A673 (cell line): Measurements from ENCODE around the gene CKB. TPM values are rescaled to one million over a fixed set of nuclear protein-coding genes. Genes with fewer than 3 reads are reported as not detected.

ENCODE experiments used
- BruUV-seq: library from RNA; stranded (reverse); fragments of 400-500 nt; replicated peaks from 2 replicates; lab custom pipeline; 2021; lab: Mats Ljungman, UMichigan
- CTCF ChIA-PET: fragments of 300-600 bp; sonication (Branson Sonifier 250); formaldehyde crosslinking; loops from one replicate; lab custom pipeline; 2022; ENCODE audit warnings: antibody characterized with exemption; lab: Charles Lee
- POLR2A ChIA-PET: fragments of 300-600 bp; sonication (Branson Sonifier 250); formaldehyde crosslinking; loops from one replicate; lab custom pipeline; 2022; ENCODE audit warnings: antibody characterized with exemption; ENCODE audit not compliant: low non-redundant PET; lab: Charles Lee
- DNase-seq: peaks from one replicate; pipeline ENCODE4 v3.0.0-alpha.2; 2015; ENCODE audit warnings: low spot score
- H3K27ac ChIP-seq: fragments of 200-600 bp; sonication (generic); 2 replicates; pipeline ENCODE4 v1.5.1; 2016; ENCODE audit warnings: mixed run types, low read depth, mild to moderate bottlenecking, mixed read lengths, antibody characterized with exemption, low read length; ENCODE audit not compliant: poor library complexity, severe bottlenecking
- H3K27me3 ChIP-seq: fragments of 200-600 bp; sonication (generic); replicated peaks from 2 replicates; pipeline ENCODE4 v1.6.1; 2017; ENCODE audit warnings: mixed run types, low read depth, mild to moderate bottlenecking, mixed read lengths, antibody characterized with exemption, low read length; ENCODE audit not compliant: insufficient read depth, poor library complexity
- H3K36me3 ChIP-seq: fragments of 200-600 bp; sonication (generic); 2 replicates; pipeline ENCODE4 v1.6.1; 2016; ENCODE audit warnings: mixed run types, mild to moderate bottlenecking, mixed read lengths, antibody characterized with exemption, low read length; ENCODE audit not compliant: insufficient read depth, poor library complexity, severe bottlenecking
- H3K4me1 ChIP-seq: fragments of 200-600 bp; sonication (generic); 2 replicates; pipeline ENCODE4 v1.6.1; 2017; ENCODE audit warnings: mixed run types, mild to moderate bottlenecking, mixed read lengths, antibody characterized with exemption, low read length; ENCODE audit not compliant: insufficient read depth, poor library complexity, severe bottlenecking
- H3K4me3 ChIP-seq: fragments of 200-600 bp; sonication (generic); 2 replicates; pipeline ENCODE4 v1.5.1; 2016; ENCODE audit warnings: low read depth, mixed run types, mild to moderate bottlenecking, mixed read lengths, low read length; ENCODE audit not compliant: poor library complexity, severe bottlenecking
- H3K9me3 ChIP-seq: fragments of 200-600 bp; sonication (generic); 2 replicates; pipeline ENCODE4 v1.6.1; 2016; ENCODE audit warnings: mixed run types, low read depth, mild to moderate bottlenecking, mixed read lengths, antibody characterized with exemption, low read length; ENCODE audit not compliant: poor library complexity, severe bottlenecking
- CTCF ChIP-seq: fragments of 300-800, 200-600 bp; sonication (generic); conservative IDR thresholded peaks from 2 replicates; pipeline ENCODE4 v1.5.1; 2017; ENCODE audit warnings: low read depth, mild to moderate bottlenecking, antibody characterized with exemption, low read length, moderate library complexity, mixed read lengths
- EZH2 ChIP-seq: fragments of 200-600 bp; sonication (generic); IDR thresholded peaks from 2 replicates; pipeline ENCODE4 v1.6.1; 2017; ENCODE audit warnings: borderline replicate concordance, low read depth, mild to moderate bottlenecking, mixed read lengths, antibody characterized with exemption, low read length; ENCODE audit not compliant: poor library complexity, severe bottlenecking
- intact Hi-C: fragments of 100-400 bp; cut with micrococcal nuclease; formaldehyde crosslinking; loops from one replicate; pipeline ENCODE4 v1.10.0; 2022; ENCODE audit not compliant: unreplicated experiment
- total RNA-seq: library from RNA; stranded (reverse); gene quantifications from 2 replicates; pipeline ENCODE4 v1.2.3, GENCODE V29; 2021

CKB gene
- total RNA-seq, 1 experiment from 2014 or later: 118 TPM

GRCh38 chr14:103485504-103485903 is 37.1 kb downstream of the CKB start:
- TF ChIP-seq CTCF: no peak
- no peak for TF ChIP-seq EZH2
- Histone ChIP-seq H3K27me3 (no peaks in the 10 kb centered on the region), H3K4me1 (no peaks in the 10 kb centered on the region), H3K4me3 (no peak overlapping the region), H3K27ac (no peak overlapping the region), H3K9me3 (no peaks in the 10 kb centered on the region), H3K36me3 (peaks cover 25% of the 10 kb centered on the region)
- no peak for DNase-seq
- BruUV-seq: no TSS peak
- intact Hi-C loops: no loop called here
- ChIA-PET POLR2A (no interaction called here), CTCF (interaction anchor here (0.9 kb wide), 1 partner anchor 94 kb away, joined by 3 read pairs; no protein-coding TSS in a partner anchor)

- TF ChIP-seq CTCF: no peak
- no peak for TF ChIP-seq EZH2
- ChIA-PET CTCF (no interaction called here), POLR2A (no interaction called here)
- Histone ChIP-seq H3K9me3 (no peaks in the 10 kb centered on the region), H3K36me3 (peaks cover 34% of the 10 kb centered on the region), H3K4me1 (no peaks in the 10 kb centered on the region), H3K4me3 (no peak overlapping the region), H3K27me3 (no peaks in the 10 kb centered on the region), H3K27ac (no peak overlapping the region)
- intact Hi-C loops: no loop called here
- DNase-seq: no peak
- BruUV-seq: no TSS peak
Observed at GRCh38 chr14:103483600-103483999, 39.0 kb downstream of the CKB start.

GRCh38 chr14:103480595-103480994 is 42.0 kb downstream of the CKB start:
- BruUV-seq: no TSS peak
- ChIA-PET POLR2A (no interaction called here), CTCF (no interaction called here)
- DNase-seq: no peak
- Histone ChIP-seq H3K27me3 (no peaks in the 10 kb centered on the region), H3K36me3 (peaks cover 43% of the 10 kb centered on the region), H3K27ac (no peak overlapping the region), H3K4me1 (no peaks in the 10 kb centered on the region), H3K4me3 (no peak overlapping the region), H3K9me3 (no peaks in the 10 kb centered on the region)
- TF ChIP-seq CTCF: no peak
- no peak for TF ChIP-seq EZH2
- intact Hi-C loops: no loop called here
